RWPE1 (cell line): Measurements from ENCODE around the gene GH1.
"Not testable (repeated sequence)": the region's sequence is repeated elsewhere in the genome, so short reads cannot be mapped to it uniquely, and the experiment has no call there.

Experiments
- CTCF ChIA-PET: fragments of 350-600 bp; sonication (Branson Sonifier 250); formaldehyde crosslinking; extraction: SDS; loops from one replicate; lab custom pipeline; 2021; lab: Yijun Ruan, JAX
- POLR2A ChIA-PET: fragments of 400-600 bp; formaldehyde crosslinking; extraction: SDS; loops from one replicate; lab custom pipeline; 2020; ENCODE audit warnings: antibody characterized with exemption; ENCODE audit not compliant: low non-redundant PET; lab: Yijun Ruan, JAX
- DNase-seq: peaks from one replicate; pipeline ENCODE4 v3.0.0; 2012; ENCODE audit warnings: low spot score
- H3K27ac ChIP-seq: fragments of 450-650 bp; 2 replicates; pipeline ENCODE4 v1.5.1; 2017
- TF ChIP-seq, protein P1 (sequence below): fragments of 450-650 bp; conservative IDR thresholded peaks from 2 replicates; pipeline ENCODE4 v1.5.1; 2017; ENCODE audit warnings: low read depth, mild to moderate bottlenecking

GH1 gene

DNA sequence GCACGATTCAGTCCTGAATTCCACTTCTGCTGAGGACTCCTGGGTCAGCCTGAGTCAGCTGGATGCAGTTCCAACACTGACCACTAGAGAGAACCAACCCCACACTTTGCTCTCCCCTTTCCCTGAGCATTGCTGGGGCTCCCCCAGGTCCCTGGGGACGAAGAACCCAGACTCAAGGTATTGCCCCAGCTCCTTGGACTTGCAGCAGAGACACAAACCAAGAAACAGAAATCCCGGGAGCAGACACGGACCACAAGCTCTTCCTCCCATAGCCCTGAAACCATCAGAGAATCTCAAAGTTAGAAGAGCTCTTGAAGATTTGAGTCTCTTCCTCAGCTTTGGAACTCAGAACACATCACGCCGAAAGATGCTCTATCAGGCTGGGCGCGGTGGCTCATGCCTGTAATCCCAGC is 678 bp upstream of the GH1 start:
- TF ChIP-seq, protein P1, sequence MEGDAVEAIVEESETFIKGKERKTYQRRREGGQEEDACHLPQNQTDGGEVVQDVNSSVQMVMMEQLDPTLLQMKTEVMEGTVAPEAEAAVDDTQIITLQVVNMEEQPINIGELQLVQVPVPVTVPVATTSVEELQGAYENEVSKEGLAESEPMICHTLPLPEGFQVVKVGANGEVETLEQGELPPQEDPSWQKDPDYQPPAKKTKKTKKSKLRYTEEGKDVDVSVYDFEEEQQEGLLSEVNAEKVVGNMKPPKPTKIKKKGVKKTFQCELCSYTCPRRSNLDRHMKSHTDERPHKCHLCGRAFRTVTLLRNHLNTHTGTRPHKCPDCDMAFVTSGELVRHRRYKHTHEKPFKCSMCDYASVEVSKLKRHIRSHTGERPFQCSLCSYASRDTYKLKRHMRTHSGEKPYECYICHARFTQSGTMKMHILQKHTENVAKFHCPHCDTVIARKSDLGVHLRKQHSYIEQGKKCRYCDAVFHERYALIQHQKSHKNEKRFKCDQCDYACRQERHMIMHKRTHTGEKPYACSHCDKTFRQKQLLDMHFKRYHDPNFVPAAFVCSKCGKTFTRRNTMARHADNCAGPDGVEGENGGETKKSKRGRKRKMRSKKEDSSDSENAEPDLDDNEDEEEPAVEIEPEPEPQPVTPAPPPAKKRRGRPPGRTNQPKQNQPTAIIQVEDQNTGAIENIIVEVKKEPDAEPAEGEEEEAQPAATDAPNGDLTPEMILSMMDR: peak; percentile 95
- DNase-seq: peak; percentile 83
- ChIA-PET POLR2A (no interaction called here), CTCF (interaction anchor here (0.5 to 2.4 kb wide), 26 partner anchors 10 to 924 kb away, joined by 3 to 15 read pairs (median 4); partner anchors contain the start of gene ERN1)
- no peak overlapping the region for H3K27ac ChIP-seq

- DNase-seq: no peak
- no peak overlapping the region for H3K27ac ChIP-seq
- ChIA-PET CTCF (interaction anchor here (0.6 to 2.4 kb wide), 12 partner anchors 11 to 578 kb away, joined by 3 to 15 read pairs (median 4); no protein-coding TSS in a partner anchor), POLR2A (no interaction called here)
- TF ChIP-seq, protein P1: no peak
These were observed 334 bp downstream of the GH1 start for GRCh38 chr17:63918305-63918704.

DNA sequence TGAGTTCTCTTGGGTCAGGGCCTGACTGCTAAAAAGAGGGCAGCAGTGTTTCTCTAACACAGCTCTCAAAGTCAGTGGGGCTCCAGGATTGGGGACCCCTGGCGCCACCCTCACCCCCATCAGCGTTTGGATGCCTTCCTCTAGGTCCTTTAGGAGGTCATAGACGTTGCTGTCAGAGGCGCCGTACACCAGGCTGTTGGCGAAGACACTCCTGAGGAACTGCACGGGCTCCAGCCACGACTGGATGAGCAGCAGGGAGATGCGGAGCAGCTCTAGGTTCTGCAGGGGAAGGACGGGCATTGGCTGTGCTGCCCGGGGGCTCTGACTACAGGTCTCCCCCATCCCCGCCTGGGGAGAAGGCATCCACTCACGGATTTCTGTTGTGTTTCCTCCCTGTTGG is 993 bp downstream of the GH1 start:
- ChIA-PET CTCF (interaction anchor here (0.7 to 1.7 kb wide), 3 partner anchors 138 to 225 kb away, joined by 3 read pairs; no protein-coding TSS in a partner anchor), POLR2A (no interaction called here)
- H3K27ac ChIP-seq: no peak overlapping the region
- DNase-seq: no peak
- TF ChIP-seq, protein P1: no peak

- CTCF ChIA-PET: interaction anchor here (0.7 kb wide), 1 partner anchor 217 kb away, joined by 3 read pairs; no protein-coding TSS in a partner anchor
- POLR2A ChIA-PET, H3K27ac ChIP-seq, DNase-seq: not testable (repeated sequence)
These were observed 1.4 kb downstream of the GH1 start for GRCh38 chr17:63917206-63917605.

DNA sequence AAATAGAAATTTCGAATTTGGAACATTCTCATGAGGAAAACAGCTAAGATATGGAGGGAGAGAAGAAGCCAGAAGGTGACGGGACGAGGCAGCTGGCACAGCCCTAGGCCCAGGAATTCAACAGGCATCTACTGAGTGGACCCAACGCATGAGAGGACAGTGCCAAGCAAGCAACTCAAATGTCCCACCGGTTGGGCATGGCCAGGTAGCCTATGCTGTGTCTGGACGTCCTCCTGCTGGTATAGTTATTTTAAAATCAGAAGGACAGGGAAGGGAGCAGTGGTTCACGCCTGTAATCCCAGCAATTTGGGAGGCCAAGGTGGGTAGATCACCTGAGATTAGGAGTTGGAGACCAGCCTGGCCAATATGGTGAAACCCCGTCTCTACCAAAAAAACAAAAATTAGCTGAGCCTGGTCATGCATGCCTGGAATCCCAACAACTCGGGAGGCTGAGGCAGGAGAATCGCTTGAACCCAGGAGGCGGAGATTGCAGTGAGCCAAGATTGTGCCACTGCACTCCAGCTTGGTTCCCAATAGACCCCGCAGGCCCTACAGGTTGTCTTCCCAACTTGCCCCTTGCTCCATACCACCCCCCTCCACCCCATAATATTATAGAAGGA is 2.0 kb downstream of the GH1 start:
- POLR2A ChIA-PET: no interaction called here
- CTCF ChIA-PET: interaction anchor here (0.6 to 1.0 kb wide), 2 partner anchors 30 to 232 kb away, joined by 3 to 5 read pairs; no protein-coding TSS in a partner anchor
- H3K27ac ChIP-seq: no peak overlapping the region
- TF ChIP-seq, protein P1: no peak
- DNase-seq: no peak

DNA sequence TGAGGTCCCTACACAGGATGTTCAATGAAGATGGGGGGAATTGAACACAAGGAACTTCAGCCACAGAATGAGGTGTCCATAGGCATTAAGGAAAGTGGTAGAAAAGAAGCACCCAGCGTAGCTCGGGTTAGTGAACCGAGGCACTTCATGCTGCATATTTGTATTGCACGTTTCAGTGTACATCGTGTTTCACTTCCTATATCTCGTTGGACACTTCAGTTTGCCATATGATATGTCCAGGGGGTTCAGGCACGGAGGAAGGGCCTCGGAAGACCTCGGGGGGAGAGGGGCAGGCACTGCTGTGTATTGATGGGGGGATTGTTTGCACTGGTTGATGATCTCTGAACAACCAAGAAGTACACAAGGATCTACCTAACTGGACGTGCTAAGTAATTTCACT is 2.9 kb downstream of the GH1 start:
- ChIA-PET CTCF (interaction anchor here (0.6 to 1.0 kb wide), 2 partner anchors 31 to 233 kb away, joined by 3 to 5 read pairs; no protein-coding TSS in a partner anchor), POLR2A (interaction anchor here (0.6 kb wide), 1 partner anchor 104 kb away, joined by 3 read pairs; no protein-coding TSS in a partner anchor)
- H3K27ac ChIP-seq, DNase-seq: not testable (repeated sequence)

GRCh38 chr17:63914471-63914870 is 4.2 kb downstream of the GH1 start:
- CTCF ChIA-PET: no interaction called here
- TF ChIP-seq, protein P1: no peak
- no peak for DNase-seq
- no peak overlapping the region for H3K27ac ChIP-seq
- POLR2A ChIA-PET: no interaction called here
